ENCODE results near the gene ANKRD13B.

GRCh38 chr17:29640981-29641642 lies 48.2 kb downstream of the ANKRD13B start:
- no peak for TF ChIP-seq POLR2A (IDR thresholded peaks at IDR 0.05)
- TF ChIP-seq, protein P1, sequence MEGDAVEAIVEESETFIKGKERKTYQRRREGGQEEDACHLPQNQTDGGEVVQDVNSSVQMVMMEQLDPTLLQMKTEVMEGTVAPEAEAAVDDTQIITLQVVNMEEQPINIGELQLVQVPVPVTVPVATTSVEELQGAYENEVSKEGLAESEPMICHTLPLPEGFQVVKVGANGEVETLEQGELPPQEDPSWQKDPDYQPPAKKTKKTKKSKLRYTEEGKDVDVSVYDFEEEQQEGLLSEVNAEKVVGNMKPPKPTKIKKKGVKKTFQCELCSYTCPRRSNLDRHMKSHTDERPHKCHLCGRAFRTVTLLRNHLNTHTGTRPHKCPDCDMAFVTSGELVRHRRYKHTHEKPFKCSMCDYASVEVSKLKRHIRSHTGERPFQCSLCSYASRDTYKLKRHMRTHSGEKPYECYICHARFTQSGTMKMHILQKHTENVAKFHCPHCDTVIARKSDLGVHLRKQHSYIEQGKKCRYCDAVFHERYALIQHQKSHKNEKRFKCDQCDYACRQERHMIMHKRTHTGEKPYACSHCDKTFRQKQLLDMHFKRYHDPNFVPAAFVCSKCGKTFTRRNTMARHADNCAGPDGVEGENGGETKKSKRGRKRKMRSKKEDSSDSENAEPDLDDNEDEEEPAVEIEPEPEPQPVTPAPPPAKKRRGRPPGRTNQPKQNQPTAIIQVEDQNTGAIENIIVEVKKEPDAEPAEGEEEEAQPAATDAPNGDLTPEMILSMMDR (IDR thresholded peaks at IDR 0.05), result no peak
